LHCN-M2 (cell line): Measurements from ENCODE around the gene OXCT2. TPM values are rescaled to one million over a fixed set of nuclear protein-coding genes. Genes with fewer than 3 reads are reported as not detected.

ENCODE experiments used
- DNase-seq: peaks from one replicate; pipeline ENCODE4 v3.0.0-alpha.2; 2012; ENCODE audit warnings: low read depth
- total RNA-seq: library from RNA; depleted of rRNA; stranded (reverse); fragments of >200 nt; gene quantifications from 2 replicates; pipeline ENCODE4 v1.2.3, GENCODE V29; 2014; rRNA removed

Gene OXCT2
- total RNA-seq, 1 experiment from 2014 or later: 0.69 TPM

- no peak for DNase-seq
Observed at GRCh38 chr1:39735731-39736130, 35.4 kb downstream of the OXCT2 start.

GRCh38 chr1:39733161-39733560 lies 38.0 kb downstream of the OXCT2 start:
- peak; percentile 87 for DNase-seq

GRCh38 chr1:39732730-39733129 lies 38.4 kb downstream of the OXCT2 start:
- DNase-seq: peak; percentile 33

DNA sequence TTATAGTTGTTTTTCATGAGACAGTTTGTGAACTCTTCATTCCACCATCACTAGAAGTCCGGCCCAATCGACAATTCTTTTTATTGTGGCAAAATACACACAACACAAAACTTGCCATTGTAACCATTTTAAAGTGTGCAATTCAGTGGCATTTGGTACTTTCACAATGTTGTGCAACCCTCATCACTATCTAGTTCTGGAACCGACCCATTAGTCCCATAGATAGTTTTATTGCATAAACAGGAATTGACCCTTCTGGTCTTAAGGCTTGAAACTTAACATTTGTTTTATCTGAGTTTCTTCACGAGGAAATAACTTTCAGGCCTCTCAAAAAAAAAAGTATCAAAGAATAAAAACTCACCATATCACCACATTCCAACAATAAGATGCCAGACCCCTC lies 41.3 kb downstream of the OXCT2 start:
- no peak for DNase-seq

DNA sequence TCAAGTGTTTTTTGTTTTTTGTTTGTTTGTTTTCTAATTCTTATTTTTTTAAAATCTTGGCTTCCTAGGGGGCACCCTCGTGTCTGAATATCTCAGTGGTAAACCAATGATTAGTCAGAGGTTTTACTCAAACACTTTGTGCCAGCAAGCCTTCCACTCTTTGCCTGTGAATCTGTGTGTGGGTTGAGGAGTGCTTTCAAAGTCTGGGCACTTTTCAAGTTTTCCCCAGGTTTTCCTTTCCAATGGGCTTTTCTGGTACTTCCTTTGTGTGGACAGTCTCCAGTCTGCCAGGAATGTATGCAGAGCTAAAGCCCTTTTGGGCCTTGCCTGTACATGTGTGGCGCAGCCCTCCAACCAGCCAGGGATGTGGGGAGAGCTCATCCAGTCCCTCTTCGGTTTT lies 42.1 kb downstream of the OXCT2 start:
- peak; percentile 59 for DNase-seq

DNA sequence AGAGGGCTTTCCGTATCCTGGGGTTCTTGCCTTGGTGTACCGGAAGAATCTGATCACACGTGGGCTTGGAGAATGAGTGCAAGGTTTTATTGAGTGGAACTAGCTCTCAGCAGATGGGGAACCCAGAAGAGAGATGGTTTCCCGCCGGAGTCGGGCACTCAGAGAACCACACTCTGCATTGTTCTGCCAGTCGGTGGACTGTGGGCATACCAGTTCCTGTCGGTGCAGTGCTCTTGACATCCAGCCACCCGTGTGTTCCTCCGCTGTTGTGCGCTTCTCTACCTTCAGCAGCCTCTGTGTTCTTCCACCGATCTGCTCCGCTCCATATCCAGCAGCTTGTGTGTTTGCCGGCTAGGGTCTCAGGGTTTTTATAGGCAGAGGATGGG lies 43.2 kb downstream of the OXCT2 start:
- no peak for DNase-seq

GRCh38 chr1:39727221-39727931 lies 43.8 kb downstream of the OXCT2 start:
- DNase-seq: no peak

- DNase-seq: no peak
Observed at GRCh38 chr1:39726600-39726999, 44.5 kb downstream of the OXCT2 start.

- no peak for DNase-seq
Observed at GRCh38 chr1:39722495-39722894, 48.7 kb downstream of the OXCT2 start.

- DNase-seq: no peak
Observed at GRCh38 chr1:39721664-39722063, 49.5 kb downstream of the OXCT2 start.

- DNase-seq: peak; percentile 72
Observed at GRCh38 chr1:39720094-39720999, 50.8 kb downstream of the OXCT2 start.

Other genes with a start within 250 kb of the OXCT2 start
- gene PABPC4, start 194.6 kb downstream of the OXCT2 start, total RNA-seq: 170 and 199 TPM in 2 replicates
- 41.6 and 52.6 TPM in 2 replicates for gene HEYL, start 131.7 kb downstream of the OXCT2 start, total RNA-seq
- not detected in 2 replicates for gene NT5C1A, start 99.2 kb downstream of the OXCT2 start, total RNA-seq
- gene HPCAL4, start 79.9 kb downstream of the OXCT2 start, total RNA-seq: 1.6 and 3.1 TPM in 2 replicates
- 34.3 and 40.6 TPM in 2 replicates for gene PPIE, start 32.5 kb downstream of the OXCT2 start, total RNA-seq
- gene BMP8B, start 17.5 kb upstream of the OXCT2 start, total RNA-seq: 0.58 and 1.2 TPM in 2 replicates
- 23.9 and 25.6 TPM in 2 replicates for gene TRIT1, start 112.2 kb upstream of the OXCT2 start, total RNA-seq
- 4.4 and 9.6 TPM in 2 replicates for gene MYCL, start 130.6 kb upstream of the OXCT2 start, total RNA-seq
- 9.7 and 12.3 TPM in 2 replicates for gene MFSD2A, start 183.8 kb upstream of the OXCT2 start, total RNA-seq